ENCODE results near the gene RNF212.

The RNF212 gene

DNA sequence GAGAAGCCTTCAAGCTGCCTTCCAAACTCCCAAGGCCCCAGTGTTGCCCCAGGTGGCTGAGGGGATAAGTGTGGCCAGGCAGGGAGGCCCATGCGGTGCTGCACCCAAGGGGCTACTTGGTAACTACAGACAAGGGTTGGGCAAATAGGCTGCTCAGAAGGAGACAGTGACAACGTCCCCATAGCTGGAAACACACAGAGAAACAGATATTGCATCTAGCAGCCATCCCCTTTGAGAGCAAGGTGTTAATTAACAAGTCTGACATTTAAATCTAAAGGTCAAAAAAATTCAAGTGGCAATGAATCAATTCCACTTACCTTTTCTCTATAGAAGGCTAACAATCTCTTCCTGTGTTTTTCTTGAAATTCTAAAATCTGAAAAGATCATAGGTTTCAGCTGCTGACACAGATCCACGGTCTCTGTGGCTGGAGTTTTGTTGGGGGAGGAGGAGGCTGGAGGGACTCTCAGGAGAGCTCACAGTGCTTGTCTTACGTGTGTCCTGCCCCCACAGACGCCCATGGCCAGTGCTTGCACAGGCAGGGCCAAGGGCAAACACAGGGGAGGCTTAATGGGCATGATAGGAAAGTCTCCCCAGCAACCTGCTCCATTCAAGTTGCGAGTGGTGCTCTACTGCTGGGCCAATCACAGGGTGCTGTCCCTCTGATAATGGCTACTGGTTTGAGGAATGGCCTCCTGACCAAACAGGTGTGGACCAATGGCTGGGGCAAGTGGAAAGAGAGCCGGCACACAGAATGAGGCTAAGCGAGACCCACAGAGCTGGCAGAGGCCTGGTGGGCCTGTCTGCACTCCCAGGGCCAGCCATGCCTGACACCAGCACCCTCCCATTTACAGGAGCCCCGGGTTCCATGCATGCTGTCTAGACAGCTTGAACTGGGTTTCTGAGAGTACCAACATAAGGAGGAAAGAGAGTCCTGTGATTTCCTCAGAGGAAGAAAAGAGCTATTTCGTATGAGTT is 22.6 kb downstream of the RNF212 start:
- no peak for DNase-seq

DNA sequence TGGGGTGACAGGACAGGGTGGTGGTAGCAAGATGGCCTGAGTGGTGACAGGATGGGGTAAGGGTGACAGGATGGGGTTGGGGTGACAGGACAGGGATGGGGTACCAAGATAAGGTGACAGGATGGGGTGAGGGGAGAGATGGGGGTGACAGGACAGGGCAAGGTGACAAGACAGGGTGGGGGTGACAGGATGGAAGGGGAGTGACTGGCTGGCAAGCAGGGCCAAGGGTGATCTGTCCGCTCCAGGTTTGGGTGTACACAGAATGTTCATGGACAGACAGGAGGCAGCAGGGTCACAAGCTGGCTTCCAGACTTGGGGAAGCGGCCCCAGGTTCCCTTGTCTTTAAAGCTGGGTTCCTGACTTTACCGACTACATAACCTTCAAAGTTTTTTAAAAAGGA is 23.3 kb downstream of the RNF212 start:
- no peak for DNase-seq

DNA sequence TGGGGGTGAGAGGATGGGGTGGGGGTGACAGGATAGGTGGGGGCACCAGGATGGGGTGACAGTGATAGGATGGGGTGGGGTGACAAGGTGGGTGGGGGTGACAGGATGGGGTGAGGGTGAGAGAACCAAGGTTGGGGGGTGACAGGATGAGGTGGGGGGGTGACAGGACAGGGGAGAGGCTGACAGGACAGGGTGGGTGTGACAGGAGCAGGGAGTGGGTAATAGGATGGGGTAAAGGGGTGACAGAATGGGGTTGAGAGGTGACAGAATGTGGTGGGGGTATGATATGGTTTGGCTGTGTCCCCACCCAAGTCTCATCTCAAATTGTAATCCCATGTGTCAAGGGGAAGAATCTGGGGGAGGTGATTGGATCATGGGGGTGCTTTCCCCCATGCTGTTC is 26.0 kb downstream of the RNF212 start:
- DNase-seq = no peak

DNA sequence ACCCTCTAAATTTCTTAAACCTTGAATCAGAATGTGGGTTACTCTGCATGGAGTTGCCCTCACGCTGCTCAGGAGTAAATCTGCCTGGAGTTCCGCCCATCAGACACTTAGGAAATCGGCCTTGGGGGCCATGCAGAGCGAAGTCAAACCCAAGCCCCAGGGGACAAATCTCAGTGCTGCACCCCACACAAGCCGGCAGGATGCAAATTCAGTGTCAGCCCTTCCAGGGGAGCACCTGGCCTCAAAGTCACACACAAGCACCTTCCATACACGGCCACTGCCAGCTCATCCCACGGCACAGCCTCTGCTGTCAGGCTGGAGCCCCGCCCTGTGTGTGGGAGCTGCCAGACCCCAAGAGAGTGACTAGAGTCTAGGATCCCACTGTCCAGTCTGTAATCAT is 27.4 kb downstream of the RNF212 start:
- no peak for DNase-seq

DNA sequence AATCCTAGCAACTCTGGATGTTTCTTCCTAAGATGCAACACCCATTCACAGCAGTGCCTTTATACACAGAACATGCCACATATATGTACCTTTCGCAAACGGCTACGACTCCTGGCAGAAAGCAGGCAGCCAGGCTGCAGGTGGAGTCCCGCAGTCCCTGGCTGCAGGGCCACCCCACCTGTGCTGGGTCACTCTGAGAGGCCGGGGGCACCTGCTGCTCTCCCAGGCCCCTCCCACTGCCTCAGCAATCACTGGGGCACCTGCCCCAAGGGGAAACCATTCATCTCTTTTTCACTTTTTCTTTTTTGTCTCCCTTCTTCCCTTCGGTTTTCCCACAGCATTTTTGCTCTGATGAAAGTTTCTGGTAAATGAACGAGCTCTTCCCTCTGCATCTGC is 28.0 kb downstream of the RNF212 start:
- DNase-seq = no peak

DNA sequence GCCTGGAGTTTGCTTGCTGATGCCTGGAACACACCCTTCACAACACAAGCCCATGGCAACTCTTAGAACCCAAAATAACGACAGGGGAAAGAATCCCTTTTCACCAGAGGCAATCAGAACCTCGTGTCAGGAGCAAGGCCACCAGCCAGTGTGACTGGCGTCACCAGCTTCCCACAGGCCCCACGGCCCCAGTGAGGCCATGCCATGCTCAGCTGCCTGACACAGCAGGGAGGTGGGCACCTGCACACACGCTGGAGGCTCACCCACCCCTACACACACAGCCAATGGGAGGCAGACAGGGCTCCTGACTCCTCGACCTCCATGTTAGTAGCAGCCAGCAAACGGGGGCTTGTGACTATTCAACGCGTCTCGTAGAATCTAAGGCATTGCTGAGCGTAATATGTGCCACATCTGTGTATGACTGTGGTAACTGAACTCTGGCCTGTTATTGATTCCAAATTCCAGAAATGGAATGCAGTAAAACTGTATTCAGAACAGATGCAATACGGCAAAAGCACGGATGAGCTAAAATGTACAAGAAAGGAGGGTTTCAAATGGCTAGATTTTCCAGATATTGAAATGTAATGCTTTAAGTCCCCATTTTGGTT is 28.5 kb downstream of the RNF212 start:
- no peak for DNase-seq

DNA sequence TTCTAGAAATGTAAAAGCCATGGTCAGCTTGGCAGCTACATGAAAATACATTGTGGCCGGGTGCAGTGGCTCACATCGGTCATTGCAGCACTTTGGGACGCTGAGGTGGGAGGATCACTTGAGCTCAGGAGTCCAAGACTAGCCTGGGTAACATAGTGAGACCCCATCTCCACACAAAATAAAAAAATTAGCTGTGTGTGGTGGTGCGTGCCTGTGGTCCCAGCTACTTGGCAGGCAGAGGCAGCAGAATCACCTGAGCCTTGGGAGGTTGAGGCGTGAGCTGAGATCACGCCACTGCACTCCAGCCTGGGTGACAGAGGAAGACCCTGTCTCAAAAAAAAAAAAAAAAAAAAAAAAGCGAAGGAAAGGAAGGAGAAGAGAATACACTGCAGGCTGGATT is 29.0 kb downstream of the RNF212 start:
- DNase-seq = no peak

DNA sequence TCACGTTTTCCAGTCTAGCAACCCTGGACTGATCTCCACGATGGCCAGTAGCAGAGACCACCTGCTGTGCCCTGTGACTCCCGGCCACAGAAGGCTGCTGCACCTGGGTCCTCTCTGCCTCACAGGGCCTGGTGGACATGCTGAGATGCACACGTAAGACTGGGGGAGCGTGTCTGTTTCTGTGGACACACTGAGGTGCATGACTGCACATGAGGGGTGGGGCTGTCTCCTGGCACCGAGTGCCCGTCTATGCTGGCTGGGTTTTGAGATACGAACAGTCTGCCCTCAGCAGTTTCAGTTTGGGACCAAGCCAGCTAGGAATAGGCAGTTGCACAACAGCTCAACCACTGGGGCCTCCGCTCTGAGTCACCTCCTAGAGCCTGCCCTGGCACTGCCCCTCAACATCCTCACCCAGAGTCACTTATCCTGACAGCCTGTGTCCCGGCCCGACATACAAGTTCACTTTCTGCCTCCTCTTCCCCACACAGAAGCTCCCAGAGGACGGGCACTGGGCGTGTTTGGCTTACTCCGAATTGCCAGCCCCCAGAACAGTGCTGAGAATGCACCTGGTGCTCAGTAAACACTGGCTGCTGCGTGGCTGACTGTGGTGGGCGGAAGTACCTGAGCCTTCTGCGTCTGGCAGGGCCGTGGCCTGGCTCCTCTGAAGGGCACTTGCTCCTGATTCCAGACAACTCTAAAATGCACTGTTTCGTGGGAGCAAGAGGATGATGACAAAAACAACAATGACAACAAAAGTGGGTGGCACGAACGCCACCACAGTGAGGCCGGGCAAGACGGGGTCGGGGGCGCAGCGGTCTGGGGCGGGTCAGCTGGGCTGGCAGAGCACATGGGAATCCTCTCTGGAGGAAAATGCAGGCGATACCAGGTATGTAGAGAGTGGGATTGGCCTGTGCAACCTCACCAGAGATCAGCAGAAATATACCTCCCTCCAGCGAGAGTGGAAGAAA is 30.9 kb downstream of the RNF212 start:
- DNase-seq = no peak

DNA sequence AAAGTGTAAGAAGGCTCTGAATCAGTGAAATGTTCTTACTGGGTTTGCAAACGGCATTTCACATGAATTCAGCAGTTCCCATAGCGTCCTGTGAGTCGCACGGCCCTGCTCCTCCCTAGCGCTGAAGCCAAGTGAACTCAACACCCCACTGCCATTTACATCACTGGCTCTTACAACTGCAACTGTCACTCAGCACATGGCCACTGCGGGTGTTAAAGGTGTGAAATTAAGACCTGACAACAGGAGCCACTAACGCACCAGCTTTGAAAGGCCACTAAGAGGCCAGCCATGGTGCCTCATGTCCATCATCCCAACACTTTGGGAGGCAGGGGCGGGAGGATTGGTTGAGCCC is 31.7 kb downstream of the RNF212 start:
- DNase-seq = no peak

DNA sequence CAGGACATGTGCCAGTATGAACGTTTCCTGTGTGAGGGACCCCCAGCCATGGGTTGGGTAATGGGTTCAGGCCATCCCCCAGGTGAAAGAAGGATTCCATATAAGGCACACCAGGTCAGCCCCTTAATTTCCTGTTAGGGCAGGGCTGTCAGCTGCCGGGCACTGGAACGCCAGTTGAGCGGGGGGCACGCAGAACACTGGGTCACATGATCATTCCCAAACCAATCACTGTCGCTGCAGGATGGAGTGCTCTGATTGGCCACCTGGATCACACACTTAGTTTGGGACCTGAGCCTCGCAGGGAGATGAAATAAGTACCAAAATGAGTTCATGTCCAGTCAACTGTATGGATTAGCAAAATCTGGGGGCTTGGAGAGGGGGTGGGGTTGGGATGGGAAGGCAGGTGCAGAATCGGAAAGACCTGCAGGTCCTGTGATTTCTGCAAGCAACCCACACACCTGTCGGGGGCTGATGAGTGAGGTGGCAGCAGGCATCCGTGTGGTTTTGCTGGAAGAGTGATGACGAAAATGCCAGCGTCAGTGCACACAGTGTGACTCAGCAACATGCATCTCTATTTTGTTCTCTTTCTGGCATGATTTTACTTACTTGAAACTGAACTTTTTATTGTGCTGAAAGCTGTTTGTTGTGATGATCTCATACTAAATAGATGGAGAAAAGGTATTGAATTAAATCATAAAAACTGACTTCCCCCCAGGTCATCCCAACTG is 32.2 kb downstream of the RNF212 start:
- DNase-seq = no peak

DNA sequence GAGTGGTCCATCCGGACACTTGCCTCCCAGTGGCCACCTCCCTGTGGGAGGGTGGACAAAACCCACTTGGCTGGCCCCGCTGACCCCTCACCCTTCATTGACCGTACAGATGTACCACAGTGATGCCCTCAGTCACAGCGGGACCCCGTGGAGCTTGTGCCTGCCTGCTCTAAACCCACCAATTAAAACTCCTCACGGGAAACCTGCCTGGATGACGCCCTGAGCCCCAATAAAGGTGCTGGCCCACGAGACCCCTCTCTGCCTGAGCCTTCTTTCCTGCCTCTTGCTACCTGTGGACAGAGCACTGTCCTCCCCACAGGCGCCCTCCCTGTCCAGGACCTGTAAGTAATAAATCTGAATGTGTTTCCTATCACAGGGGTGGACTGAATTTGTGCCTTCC is 32.9 kb downstream of the RNF212 start:
- DNase-seq = no peak

DNA sequence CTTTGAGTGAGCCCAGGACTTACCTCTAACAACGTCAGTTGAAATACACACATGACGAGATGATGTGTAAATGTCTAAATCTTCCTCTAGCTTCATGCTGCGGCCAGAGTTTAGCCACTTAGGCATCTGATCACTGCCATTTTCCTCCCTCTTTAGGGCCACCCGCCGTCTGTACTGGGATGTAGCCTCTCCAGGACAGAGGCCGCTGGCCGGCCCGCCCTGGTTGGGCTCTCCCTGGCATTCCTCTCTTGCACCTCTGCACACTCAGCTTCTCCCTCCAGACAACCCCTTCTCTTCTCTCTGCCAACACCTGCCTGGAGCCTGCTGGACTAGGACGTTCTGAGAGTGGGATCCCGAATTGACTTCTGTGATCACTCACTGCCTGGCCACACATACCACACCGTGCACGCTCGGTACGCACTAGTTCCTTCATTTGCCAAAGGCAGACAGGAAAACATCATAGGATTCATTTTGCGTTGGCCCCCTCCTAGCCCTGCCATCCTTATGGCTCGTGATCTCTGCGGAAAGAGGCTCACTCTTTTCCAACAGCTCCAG is 33.6 kb downstream of the RNF212 start:
- no peak for DNase-seq

DNA sequence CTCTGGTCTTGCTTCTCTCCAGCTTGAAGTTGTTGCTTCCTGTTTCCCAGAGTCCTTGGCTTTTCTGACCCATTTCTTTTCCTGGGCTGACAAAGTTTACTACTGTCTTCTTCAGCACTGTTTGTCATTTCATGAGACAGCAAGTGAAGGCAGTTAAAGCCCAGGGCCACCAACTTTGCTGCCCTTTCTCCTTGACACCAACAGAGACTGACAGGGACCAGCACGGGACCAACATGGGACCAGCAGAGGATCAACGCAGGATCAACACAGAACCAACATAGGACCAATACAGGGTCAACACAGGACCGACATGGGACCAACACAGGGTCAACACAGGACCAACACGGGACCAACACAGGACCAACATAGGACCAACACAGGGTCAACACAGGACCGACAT is 34.9 kb downstream of the RNF212 start:
- no peak for DNase-seq

DNA sequence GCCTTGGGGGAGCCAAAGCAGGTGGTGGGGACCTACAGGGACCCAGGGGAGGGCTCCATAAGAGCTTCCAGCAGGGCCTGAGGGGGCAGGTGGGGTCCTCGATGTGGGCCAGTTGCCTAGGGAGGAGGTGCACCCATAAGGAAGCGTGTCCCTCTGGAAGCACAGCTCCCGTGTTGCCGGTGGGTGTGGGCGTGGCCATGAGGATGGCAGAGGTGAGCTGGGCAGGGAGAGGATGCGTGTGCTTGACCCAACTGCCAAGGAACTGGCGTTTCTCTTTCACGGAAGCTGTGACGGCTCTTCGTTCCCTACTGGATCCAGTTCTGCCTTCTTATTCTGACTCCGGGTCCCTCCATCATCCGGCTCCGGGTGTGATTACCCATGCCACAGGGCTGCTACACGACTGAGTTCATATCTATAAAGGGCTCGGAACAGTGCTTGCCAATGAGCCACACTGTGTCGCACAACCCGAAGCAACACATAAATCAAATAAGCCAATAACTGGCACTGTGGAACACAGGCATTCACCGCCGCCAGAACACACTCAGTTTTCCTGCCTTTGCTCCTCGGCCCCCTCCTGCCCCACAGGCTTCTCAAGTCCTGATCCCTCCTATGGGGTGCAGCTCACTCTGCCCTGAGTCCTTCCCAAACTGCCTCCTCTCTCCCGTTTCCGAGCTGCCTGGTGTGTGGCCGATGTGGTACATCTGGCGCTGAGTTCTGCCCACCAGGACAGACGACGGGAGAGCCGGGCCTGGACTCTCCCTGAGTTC is 35.5 kb downstream of the RNF212 start:
- DNase-seq = no peak

DNA sequence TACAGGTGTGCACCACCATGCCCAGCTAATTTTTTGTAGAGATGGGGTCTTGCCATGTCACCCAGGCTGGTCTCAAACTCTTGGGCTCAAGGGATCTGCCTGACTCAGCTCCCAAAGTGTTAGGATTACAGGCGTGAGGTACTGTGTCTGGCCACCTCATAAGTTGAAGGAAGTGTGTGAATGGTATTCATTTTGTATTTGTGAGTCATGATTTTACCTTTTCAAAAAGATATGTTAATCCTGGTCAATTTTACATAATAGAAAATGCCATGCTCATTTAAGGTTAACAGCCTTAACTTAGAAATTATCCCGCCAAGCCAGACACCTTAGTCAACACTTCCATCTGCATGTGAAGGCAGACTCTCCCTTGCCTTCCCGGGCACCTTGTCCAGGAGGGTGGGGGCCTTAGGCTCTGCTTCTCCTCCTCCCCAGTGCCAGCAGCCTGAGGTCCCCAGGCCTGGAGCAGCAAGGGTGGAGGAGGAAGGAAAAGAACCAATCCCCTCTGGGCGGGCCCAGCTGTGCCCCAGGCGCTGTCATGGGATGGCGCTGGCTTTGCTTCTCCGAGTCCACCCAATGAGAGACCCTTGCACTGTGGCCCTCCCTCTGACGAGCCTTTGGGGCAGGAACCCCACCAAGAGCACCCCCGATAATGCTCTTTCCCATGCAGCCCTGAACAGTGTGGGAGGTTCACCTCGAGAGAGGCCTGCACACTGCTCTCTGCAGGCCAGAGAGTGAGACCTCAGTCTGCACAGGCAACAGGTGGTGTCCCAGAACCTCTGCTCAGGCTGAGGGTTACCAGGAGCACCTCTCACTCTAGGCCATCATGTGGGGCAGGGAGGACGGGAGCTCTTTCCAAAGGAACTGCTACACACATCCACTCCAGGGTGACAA is 37.3 kb downstream of the RNF212 start:
- no peak for DNase-seq

DNA sequence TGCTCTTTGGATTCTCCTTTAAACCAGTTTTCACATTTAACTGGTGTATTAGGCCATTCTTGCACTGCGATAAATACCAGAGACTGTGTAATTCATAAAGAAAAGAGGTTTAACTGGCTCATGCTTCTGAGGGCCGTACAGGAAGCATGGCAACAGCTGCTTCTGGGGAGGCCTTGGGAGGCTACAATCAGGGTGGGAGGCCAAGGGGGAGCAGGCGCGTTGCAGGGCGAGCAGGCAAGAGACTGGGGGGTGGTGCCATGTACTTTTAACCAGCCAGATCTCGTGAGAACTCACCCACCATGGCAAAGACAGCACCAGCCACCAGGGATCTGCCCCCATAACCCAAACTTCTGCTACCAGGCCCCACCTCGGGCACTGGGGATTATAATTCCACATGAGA is 38.1 kb downstream of the RNF212 start:
- DNase-seq = no peak

DNA sequence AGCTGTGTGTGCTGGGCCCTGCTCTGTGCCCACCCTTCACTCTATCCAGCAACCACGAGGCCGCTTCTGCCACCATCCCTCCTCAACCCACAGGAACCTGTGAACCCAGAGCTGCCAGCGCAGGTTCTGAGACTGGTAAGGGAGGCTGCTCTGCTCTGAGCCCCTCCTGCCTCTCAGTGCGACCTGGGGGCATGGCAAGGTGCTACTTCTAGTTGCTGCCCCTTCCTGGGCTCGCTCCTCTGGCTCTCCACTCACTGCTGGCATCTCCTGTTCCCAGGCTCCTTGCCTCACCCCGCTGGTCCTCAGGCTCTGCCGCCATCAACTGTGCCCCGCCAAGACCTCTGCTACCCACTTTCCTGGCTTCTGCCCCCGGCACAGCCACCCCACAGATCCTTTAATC is 39.3 kb downstream of the RNF212 start:
- no peak for DNase-seq

DNA sequence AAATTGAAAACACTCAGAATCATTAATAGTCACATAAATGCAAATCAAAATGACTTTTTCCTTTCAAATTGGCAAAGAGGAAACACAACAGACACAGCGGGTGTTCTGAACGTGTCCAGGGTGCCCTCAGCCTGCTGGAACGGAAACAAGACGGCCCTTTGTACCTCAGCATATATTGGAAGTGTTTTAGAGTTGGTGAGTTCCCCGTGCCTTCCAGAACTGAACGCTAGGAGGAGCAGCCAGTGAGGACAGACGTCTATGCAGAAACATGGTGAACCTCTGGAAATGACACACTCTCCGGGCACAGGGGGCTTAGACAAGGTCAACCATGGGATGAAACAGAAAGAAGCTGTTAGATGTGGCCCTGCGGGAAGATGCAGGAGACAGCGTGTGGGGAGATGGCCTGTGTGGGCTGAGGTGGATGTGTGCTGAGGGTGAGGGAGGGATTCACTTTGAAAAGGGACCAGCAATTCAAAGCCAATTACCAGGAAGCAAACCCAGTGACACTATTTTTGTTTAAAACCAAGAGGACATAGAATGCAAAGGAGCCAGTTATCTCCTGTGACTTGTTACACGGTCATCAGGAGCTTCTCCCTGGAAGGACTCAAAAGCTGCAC is 40.4 kb downstream of the RNF212 start:
- no peak for DNase-seq

DNA sequence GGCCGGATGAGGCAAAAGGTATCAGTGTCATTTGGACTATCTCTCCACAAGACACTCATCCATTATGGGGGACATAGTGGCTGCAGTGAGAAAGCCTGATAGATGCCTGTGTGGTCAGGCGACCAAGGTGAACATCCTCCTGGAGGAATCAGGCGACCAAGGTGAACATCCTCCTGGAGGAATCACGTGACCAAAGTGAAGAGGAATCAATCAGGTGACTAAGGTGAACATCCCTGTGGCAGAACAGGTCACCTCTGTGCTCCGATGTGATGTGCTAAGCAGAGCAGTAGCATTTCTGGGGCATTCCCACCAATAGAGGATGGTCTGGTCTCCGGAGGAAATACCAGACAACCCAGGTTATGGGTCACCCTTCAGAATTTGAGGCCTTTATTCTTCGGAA is 44.0 kb downstream of the RNF212 start:
- DNase-seq = no peak

DNA sequence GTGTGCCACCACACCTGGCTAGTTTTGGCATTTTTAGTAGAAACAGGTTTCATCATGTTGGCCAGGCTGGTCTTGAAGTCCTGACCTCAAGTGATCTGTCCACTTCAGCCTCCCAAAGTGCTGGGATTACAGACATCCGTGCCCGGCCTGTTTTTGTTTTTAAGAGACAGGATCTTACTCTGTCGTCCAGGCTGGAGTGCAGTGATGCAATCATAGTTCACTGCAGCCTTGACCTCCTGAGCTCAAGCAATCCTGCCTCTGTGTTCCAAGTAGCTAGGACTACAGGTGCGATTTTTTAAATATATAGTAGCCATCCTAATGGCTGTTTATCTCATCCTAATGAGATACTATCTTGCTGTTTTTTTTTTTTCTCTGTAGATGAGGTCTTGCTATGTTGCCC is 47.6 kb downstream of the RNF212 start:
- DNase-seq = no peak
